ENCODE results near the gene NFIX. TPM values are rescaled to one million over a fixed set of nuclear protein-coding genes. Genes with fewer than 3 reads are reported as not detected.

The NFIX gene
- total RNA-seq, 1 donor from 2014 or later: 146 TPM

DNA sequence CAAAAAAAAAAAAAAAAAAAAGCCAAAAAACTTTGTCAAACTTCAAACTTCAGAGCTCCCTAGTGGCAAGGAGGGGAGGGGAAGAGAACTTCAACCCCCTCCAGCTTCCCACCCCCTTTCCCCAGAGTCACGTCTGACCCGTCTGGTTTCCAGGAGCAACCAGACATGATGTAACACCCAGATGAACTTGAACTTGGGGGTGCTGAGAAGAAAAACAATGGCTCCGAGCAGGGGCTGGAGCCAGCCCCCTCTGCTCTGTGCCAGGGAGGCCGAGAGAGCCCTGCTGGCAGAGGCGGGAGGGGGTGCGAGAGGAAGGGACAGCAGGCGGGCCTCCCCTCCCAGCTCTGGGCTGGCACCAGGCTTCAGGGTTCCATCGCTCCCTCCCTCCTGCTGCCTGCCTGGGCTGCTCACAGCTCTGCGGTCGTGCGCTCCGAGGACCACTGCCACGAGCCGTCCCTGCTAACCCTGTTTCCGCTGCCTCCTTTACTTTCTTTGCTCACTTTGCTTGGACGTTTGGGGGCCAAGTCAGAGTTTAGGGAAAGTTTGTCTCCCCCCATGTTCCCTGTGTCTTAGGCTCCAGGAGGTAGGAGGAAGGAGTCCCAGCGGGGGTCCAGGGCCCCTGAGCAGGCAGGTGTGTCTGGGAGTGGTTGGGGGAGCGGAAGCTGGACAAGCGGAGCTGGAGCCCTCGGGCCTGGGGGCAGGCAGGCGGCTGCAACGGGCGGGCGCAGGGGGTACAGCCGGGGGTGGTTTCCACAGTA, 96.3 kb downstream of the NFIX start:
- intact Hi-C loops (cut with DNase I): no loop called here
- DNase-seq: no peak
- Histone ChIP-seq H3K9me3 (no peaks in the 10 kb centered on the region), H3K4me3 (no peak overlapping the region), H3K36me3 (peaks cover 47% of the 10 kb centered on the region), H3K27me3 (ENCODE audit: low read depth) (no peaks in the 10 kb centered on the region), H3K27ac (peak overlapping the region; percentile 72), H3K4me1 (peaks cover 60% of the 10 kb centered on the region)
- TF ChIP-seq, protein P1, sequence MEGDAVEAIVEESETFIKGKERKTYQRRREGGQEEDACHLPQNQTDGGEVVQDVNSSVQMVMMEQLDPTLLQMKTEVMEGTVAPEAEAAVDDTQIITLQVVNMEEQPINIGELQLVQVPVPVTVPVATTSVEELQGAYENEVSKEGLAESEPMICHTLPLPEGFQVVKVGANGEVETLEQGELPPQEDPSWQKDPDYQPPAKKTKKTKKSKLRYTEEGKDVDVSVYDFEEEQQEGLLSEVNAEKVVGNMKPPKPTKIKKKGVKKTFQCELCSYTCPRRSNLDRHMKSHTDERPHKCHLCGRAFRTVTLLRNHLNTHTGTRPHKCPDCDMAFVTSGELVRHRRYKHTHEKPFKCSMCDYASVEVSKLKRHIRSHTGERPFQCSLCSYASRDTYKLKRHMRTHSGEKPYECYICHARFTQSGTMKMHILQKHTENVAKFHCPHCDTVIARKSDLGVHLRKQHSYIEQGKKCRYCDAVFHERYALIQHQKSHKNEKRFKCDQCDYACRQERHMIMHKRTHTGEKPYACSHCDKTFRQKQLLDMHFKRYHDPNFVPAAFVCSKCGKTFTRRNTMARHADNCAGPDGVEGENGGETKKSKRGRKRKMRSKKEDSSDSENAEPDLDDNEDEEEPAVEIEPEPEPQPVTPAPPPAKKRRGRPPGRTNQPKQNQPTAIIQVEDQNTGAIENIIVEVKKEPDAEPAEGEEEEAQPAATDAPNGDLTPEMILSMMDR (IDR thresholded peaks at IDR 0.05): no peak
- ATAC-seq: peak; percentile 4 to 17

DNA sequence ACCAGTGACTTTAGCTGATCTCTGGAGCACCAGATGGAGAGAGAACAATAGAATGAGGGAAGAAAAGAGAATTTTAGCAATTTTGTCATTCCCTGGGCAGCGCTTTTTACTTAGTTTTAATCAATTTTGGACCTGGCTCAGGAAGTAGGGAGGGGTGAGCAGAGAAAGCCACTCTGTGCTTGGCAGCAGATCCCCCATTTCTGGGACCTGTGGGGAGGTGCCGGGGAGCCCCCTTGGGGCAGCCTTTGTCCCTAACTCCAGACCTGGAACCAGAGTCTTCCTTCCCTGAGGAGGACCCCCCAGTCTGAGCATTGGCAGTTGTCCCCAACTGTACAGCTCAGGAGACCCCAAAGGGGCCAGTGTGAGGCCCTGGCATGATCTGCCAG, 96.9 kb downstream of the NFIX start:
- Histone ChIP-seq H3K4me3 (no peak overlapping the region), H3K4me1 (peaks cover 65% of the 10 kb centered on the region), H3K36me3 (peaks cover 41% of the 10 kb centered on the region), H3K27me3 (ENCODE audit: low read depth) (no peaks in the 10 kb centered on the region), H3K27ac (peak overlapping the region; percentile 72), H3K9me3 (no peaks in the 10 kb centered on the region)
- DNase-seq: no peak
- intact Hi-C loops (cut with DNase I): no loop called here
- ATAC-seq: no peak
- TF ChIP-seq, protein P1 (IDR thresholded peaks at IDR 0.05): no peak

DNA sequence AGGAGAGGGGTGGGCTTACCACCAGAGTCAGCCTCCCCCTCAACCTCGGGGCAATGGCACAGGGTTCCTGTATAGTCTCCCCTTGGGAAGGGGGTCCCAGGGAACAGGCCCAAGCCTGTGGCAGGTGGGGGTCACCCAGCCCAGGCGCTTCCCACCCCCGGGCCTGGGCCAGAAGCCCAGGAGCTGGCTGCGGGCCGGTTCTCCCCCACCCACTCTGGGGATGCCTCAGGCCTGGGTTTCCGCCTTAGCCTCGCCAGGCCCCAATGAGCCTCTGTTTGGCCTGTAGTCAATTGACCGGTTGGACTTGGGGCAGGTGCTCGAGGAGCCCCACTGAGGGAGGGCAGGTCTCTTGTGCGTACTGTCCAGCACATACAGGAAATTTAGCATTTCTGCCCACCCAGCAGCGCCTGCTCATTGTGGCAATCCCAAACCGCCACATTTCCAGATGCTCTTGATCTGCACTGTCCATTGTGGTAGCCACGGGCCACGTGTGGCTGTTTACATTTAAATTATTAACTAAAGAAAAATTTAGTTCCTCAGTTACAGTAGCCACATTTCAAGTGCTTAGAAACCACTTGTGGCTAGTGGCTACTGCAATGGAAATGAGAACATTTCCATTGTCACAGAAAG, 97.4 kb downstream of the NFIX start:
- Histone ChIP-seq H3K27me3 (ENCODE audit: low read depth) (no peaks in the 10 kb centered on the region), H3K9me3 (no peaks in the 10 kb centered on the region), H3K4me3 (no peak overlapping the region), H3K4me1 (peaks cover 71% of the 10 kb centered on the region), H3K36me3 (peaks cover 39% of the 10 kb centered on the region), H3K27ac (peak overlapping the region; percentile 72)
- intact Hi-C loops (cut with DNase I): no loop called here
- DNase-seq: no peak
- TF ChIP-seq, protein P1 (IDR thresholded peaks at IDR 0.05): no peak
- no peak for ATAC-seq

DNA sequence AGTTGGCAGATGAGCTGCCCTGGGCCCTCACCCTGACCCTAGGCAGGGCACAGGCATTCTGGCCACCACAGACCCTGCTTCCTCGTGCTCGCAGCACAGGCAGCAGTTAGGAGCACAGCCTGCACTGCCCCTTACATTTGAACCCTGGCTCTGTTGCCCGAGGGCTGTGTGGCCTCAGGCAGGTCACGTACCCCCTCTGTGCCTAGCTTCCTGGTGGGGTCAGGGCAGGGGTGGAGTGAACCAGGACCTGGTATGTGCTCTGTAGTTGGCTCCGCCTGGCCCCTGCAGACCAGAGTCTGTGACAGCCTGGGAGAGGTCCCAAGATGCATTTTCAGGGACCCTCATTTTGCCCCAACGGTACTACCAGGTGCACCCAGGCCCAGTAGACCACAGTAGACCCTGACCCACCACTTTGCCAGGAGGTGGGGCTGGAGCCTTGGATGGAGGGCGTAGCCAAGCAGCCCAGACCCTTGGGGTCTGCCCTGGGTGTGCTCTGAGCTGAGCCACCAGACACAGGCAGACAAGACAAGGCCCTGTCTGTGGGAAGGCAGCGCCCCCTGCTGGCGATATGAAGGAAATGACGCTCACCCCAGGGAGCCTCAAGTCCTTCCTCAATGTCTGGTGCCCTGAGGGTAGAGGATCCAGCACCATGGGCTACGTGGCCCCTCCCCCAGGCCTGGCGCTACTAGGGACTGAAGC, 98.3 kb downstream of the NFIX start:
- H3K27ac ChIP-seq: peak overlapping the region; percentile 72
- TF ChIP-seq, protein P1 (IDR thresholded peaks at IDR 0.05): peak; percentile 94
- peaks cover 32% of the 10 kb centered on the region for H3K36me3 ChIP-seq
- ATAC-seq (peak; percentile 75 to 77), DNase-seq (peak; percentile 90)
- no peak overlapping the region for H3K4me3 ChIP-seq
- H3K4me1 ChIP-seq: peaks cover 75% of the 10 kb centered on the region
- no peaks in the 10 kb centered on the region for H3K9me3 ChIP-seq
- intact Hi-C loops (cut with DNase I): no loop called here
- no peaks in the 10 kb centered on the region for H3K27me3 ChIP-seq (ENCODE audit: low read depth)

DNA sequence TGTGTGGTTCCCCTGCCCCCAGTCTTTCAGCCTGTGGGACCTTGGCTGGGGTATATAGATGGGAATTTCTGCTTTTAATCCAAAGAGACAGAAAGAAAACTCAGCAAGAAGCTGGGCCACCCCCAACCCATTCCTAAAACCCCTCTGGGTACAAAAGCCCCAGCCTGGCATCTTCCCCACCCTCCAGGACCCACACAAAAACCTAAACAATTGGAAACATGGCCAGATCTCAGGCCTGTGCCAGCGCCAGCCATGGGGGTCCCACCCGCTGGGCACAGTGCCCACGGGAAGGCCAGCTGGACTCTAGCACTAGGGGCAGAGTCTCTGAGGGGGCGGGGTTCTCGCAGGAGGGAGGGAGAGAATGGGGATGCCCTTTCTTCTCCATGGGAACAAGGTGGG, 98.8 kb downstream of the NFIX start:
- DNase-seq (no peak), ATAC-seq (no peak)
- intact Hi-C loops (cut with DNase I): no loop called here
- H3K27ac ChIP-seq: peak overlapping the region; percentile 72
- TF ChIP-seq, protein P1 (IDR thresholded peaks at IDR 0.05): no peak
- peaks cover 81% of the 10 kb centered on the region for H3K4me1 ChIP-seq
- no peaks in the 10 kb centered on the region for H3K27me3 ChIP-seq (ENCODE audit: low read depth)
- no peak overlapping the region for H3K4me3 ChIP-seq
- H3K9me3 ChIP-seq: no peaks in the 10 kb centered on the region
- H3K36me3 ChIP-seq: peaks cover 32% of the 10 kb centered on the region
